ENCODE measurements around the gene GAL3ST2. TPM values are rescaled to one million over a fixed set of nuclear protein-coding genes. Genes with fewer than 3 reads are reported as not detected.

GAL3ST2 gene
- total and polyA plus RNA-seq, 2 of the 8 experiments (the other 6 are each of a cell fraction or from before 2014, with no cell fraction given): not detected

GRCh38 chr2:241773511-241774418 is 2.9 kb upstream of the GAL3ST2 start:
- DNase-seq (ENCODE audit: low read depth in 1 of 2, low spot score in 2 of 2) (peak in 1 of 2 experiments; percentile 45), FAIRE-seq (no peak)
- Histone ChIP-seq H2BK12ac (ENCODE audit: low read depth, low read length) (no peak overlapping the region), H3K18ac (ENCODE audit: extremely low read depth, low read length) (no peak overlapping the region; the same call in 1 of the 2 replicates), H3K9ac (replicated peaks in 1 of 4; ENCODE audit: extremely low read depth in 1 of 4, low read depth in 3 of 4, low read length in 3 of 4) (no peak overlapping the region), H3K4me2 (ENCODE audit: insufficient read depth in 1 of 2, low read depth in 2 of 2, low read length in 2 of 2) (no peak overlapping the region), H3K9me3 (ENCODE audit: insufficient read depth in 2 of 2, low read depth in 1 of 2, low read length in 1 of 2) (no peaks in the 10 kb centered on the region), H3K79me2 (ENCODE audit: control insufficient read depth in 1 of 2, insufficient read depth in 2 of 2, low read length in 2 of 2) (no peaks in the 10 kb centered on the region), H3K14ac (ENCODE audit: insufficient read length) (no peak overlapping the region), H2BK15ac (ENCODE audit: low read length) (no peak overlapping the region), H3K36me3 (ENCODE audit: control insufficient read depth in 2 of 4, insufficient read depth in 4 of 4, low read length in 3 of 4) (no peaks in the 10 kb centered on the region), H4K5ac (ENCODE audit: insufficient read length, low read depth, low read length) (no peak overlapping the region), H2BK20ac (ENCODE audit: low read length) (no peak overlapping the region), H3K4me1 (replicated peaks in 1 of 4; ENCODE audit: control insufficient read depth in 3 of 4, insufficient read depth in 4 of 4, low read length in 3 of 4) (peaks cover 0 to 26% (median 14%) of the 10 kb centered on the region in 4 experiments; a peak in 6 of 7 replicates), H4K20me1 (replicated peaks in 1 of 2; ENCODE audit: control insufficient read depth in 1 of 2, insufficient read depth in 2 of 2, low read length in 2 of 2) (peaks cover 0 to 2% of the 10 kb centered on the region in 2 experiments), H3K27ac (ENCODE audit: low read depth, low read length) (no peak overlapping the region), H3K23me2 (ENCODE audit: low read depth, low read length) (no peaks in the 10 kb centered on the region), H2BK5ac (ENCODE audit: low read depth, low read length) (no peak overlapping the region), H3K56ac (replicated peaks; ENCODE audit: insufficient read length, low read depth, low read length) (no peak overlapping the region), H3K4ac (replicated peaks; ENCODE audit: insufficient read length, low read depth, low read length) (no peak overlapping the region), H2BK120ac (replicated peaks; ENCODE audit: low read depth, low read length) (no peak overlapping the region), H2AK5ac (ENCODE audit: low read depth, low read length) (no peak overlapping the region), H4K8ac (ENCODE audit: extremely low read depth, insufficient read depth, low read length) (no peak overlapping the region), H3K23ac (ENCODE audit: insufficient read length) (no peak overlapping the region), H3K4me3 (ENCODE audit: extremely low read depth in 1 of 4, insufficient read depth in 2 of 4, low read depth in 3 of 4, low read length in 4 of 4) (no peak overlapping the region), H3K27me3 (replicated peaks in 1 of 4; ENCODE audit: control insufficient read depth in 3 of 4, extremely low read depth in 1 of 4, insufficient read depth in 3 of 4, low read length in 3 of 4) (no peaks in the 10 kb centered on the region), H3K79me1 (ENCODE audit: low read depth, low read length) (no peaks in the 10 kb centered on the region), H4K91ac (replicated peaks; ENCODE audit: insufficient read length, low read length) (no peak overlapping the region), H2AFZ (ENCODE audit: low read length) (no peak overlapping the region)
- ChIA-PET POLR2A (ENCODE audit: partially characterized antibody) (interaction anchor here (0.9 to 1.5 kb wide), 3 partner anchors 8 to 21 kb away, joined by 3 to 4 read pairs (median 4); no protein-coding TSS in a partner anchor), CTCF (ENCODE audit: partially characterized antibody) (interaction anchor here (1.4 to 2.1 kb wide), 3 partner anchors 9 to 105 kb away, joined by 5 to 8 read pairs (median 5); no protein-coding TSS in a partner anchor)
- TF ChIP-seq CBX5 (IDR thresholded peaks at IDR 0.05; ENCODE audit: low read depth, low read length) (no peak), POU5F1 (IDR thresholded peaks at IDR 0.05; ENCODE audit: low read depth, low read length) (no peak), SIN3A (conservative IDR thresholded peaks at IDR 0.05 in 1 of 2, IDR thresholded peaks at IDR 0.05 in 1 of 2; ENCODE audit: low read depth in 1 of 2, low read length in 2 of 2) (no peak)
- WGBS, 2 experiments (ENCODE audit: extremely low coverage in 1 of 2, insufficient coverage in 1 of 2, insufficient read length in 1 of 2, insufficient replicate concordance in 2 of 2, low coverage in 1 of 2, low lambda C conversion rate in 2 of 2, missing lambda C conversion rate in 1 of 2): 93% methylated on average over 20 of the region's 29 CpGs; no CpG with 5 or more reads in 1 of the 2 experiments

All from H1 (cell line).